Tibial nerve (tissue), 4 donors: Measurements from ENCODE around the gene ICOS. TPM values are rescaled to one million over a fixed set of nuclear protein-coding genes. Genes with fewer than 3 reads are reported as not detected.
"Not testable (repeated sequence)": the region's sequence is repeated elsewhere in the genome, so short reads cannot be mapped to it uniquely, and the experiment has no call there.

Experiments used
- DNase-seq, 2 donors: peaks; one replicate each; pipeline ENCODE4 v3.0.0-alpha.2; 2019; ENCODE audit warnings: low spot score in 2 of 2
- H3K27ac ChIP-seq, 4 donors: fragments of 200-600 bp; sonication (generic) in 3 of 4; one replicate each; pipeline ENCODE4 v1.5.1; 2017 to 2019; ENCODE audit warnings: mild to moderate bottlenecking in 1 of 4
- H3K27me3 ChIP-seq, 2 donors: fragments of 200-600 bp; sonication (generic) in 1 of 2; one replicate each; pipeline versions ENCODE4 v1.5.1 to v1.6.0; 2017 to 2019
- H3K36me3 ChIP-seq, 3 donors: fragments of 200-600 bp; sonication (generic); one replicate each; pipeline ENCODE4 v1.5.1; 2018 to 2019
- H3K4me1 ChIP-seq, 4 donors: fragments of 200-600 bp; sonication (generic) in 3 of 4; one replicate each; pipeline ENCODE4 v1.5.1; 2017 to 2019
- H3K4me3 ChIP-seq, 4 donors: fragments of 200-600 bp; sonication (generic) in 3 of 4; one replicate each; pipeline ENCODE4 v1.5.1; 2017 to 2019; ENCODE audit warnings: mild to moderate bottlenecking in 1 of 4, moderate library complexity in 1 of 4
- H3K9me3 ChIP-seq, 4 donors: fragments of 200-600 bp; sonication (generic) in 3 of 4; one replicate each; pipeline ENCODE4 v1.5.1; 2017 to 2019
- EP300 ChIP-seq, 2 donors: sonication (generic); formaldehyde crosslinking; IDR thresholded peaks; one replicate each; pipeline ENCODE4 v1.6.1; 2017; ENCODE audit warnings: antibody characterized with exemption in 2 of 2, mild to moderate bottlenecking in 1 of 2
- POLR2A ChIP-seq, 2 donors: fragments of 450-650 bp; IDR thresholded peaks; one replicate each; pipeline ENCODE4 v1.6.1; 2017; ENCODE audit warnings: antibody characterized with exemption in 2 of 2, mild to moderate bottlenecking in 2 of 2, moderate library complexity in 2 of 2
- WGBS, 2 donors: methylation state at CpG; one replicate each; pipeline ENCODE4 v1.1.5; 2018; 5-methylcytosine and 5-hydroxymethylcytosine counted together
- total RNA-seq, 4 donors: library from RNA; depleted of rRNA; stranded (reverse); fragments of >200 nt; gene quantifications; one replicate each; pipeline ENCODE4 v1.1.0, GENCODE V29; 2016
- TF ChIP-seq, protein P1 (sequence below), 5 experiments: fragments of 200-600 bp in 3 of 5; fragments of 450-650 bp in 2 of 5; sonication (generic) in 3 of 5; IDR thresholded peaks; one replicate each; pipeline ENCODE4 v1.5.1; 2016 to 2019; ENCODE audit warnings: antibody characterized with exemption in 5 of 5, mild to moderate bottlenecking in 3 of 5, moderate library complexity in 2 of 5

The ICOS gene
- total RNA-seq, 4 donors from 2014 or later = 0.30 TPM; not detected in 3

GRCh38 chr2:203949228-203949627 lies 12.7 kb downstream of the ICOS start:
- H3K27me3 ChIP-seq = no peaks in the 10 kb centered on the region
- no peaks in the 10 kb centered on the region for H3K4me1 ChIP-seq
- no peak for DNase-seq
- no peak overlapping the region for H3K27ac ChIP-seq
- no peaks in the 10 kb centered on the region for H3K9me3 ChIP-seq
- TF ChIP-seq, protein P1, sequence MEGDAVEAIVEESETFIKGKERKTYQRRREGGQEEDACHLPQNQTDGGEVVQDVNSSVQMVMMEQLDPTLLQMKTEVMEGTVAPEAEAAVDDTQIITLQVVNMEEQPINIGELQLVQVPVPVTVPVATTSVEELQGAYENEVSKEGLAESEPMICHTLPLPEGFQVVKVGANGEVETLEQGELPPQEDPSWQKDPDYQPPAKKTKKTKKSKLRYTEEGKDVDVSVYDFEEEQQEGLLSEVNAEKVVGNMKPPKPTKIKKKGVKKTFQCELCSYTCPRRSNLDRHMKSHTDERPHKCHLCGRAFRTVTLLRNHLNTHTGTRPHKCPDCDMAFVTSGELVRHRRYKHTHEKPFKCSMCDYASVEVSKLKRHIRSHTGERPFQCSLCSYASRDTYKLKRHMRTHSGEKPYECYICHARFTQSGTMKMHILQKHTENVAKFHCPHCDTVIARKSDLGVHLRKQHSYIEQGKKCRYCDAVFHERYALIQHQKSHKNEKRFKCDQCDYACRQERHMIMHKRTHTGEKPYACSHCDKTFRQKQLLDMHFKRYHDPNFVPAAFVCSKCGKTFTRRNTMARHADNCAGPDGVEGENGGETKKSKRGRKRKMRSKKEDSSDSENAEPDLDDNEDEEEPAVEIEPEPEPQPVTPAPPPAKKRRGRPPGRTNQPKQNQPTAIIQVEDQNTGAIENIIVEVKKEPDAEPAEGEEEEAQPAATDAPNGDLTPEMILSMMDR (IDR thresholded peaks at IDR 0.05) = no peak
- no peak for TF ChIP-seq EP300 (IDR thresholded peaks at IDR 0.05)
- TF ChIP-seq POLR2A (IDR thresholded peaks at IDR 0.05) = no peak
- no peaks in the 10 kb centered on the region for H3K36me3 ChIP-seq
- H3K4me3 ChIP-seq = no peak overlapping the region
- 67 to 84% methylated on average over 2 of the region's 2 CpGs for WGBS, 2 donors

DNA sequence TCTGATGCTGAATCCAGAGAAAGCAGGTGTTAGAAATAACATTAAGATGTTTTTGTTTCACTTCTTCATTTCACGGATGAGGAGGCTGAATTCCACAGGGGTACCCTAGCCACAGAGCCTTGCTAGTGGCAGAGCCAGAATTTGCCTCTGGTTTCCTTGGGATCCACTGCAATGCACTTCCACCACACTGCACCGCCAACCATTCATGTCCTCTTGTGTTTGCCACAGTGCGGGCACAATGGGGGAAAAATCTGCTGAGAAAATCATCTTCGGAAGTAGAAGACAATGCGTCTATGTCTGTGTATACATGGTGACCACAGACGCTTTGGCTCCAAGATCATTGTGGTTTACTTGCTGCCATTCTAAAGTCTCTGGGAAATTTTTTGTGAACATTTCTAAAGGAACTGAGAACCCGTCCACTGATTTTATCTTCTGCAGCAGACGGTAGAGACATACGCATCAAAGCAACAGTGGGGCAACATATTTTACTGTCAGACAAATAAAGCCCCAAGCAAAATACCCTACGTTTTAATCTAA lies 14.9 kb downstream of the ICOS start:
- Histone ChIP-seq H3K36me3 (no peaks in the 10 kb centered on the region), H3K9me3 (no peaks in the 10 kb centered on the region), H3K4me1 (no peaks in the 10 kb centered on the region), H3K27ac (no peak overlapping the region), H3K27me3 (no peaks in the 10 kb centered on the region), H3K4me3 (no peak overlapping the region)
- WGBS, 2 donors = 76 to 78% methylated on average over 10 of the region's 10 CpGs
- DNase-seq = no peak
- TF ChIP-seq POLR2A (IDR thresholded peaks at IDR 0.05) = no peak
- no peak for TF ChIP-seq EP300 (IDR thresholded peaks at IDR 0.05)
- TF ChIP-seq, protein P1 (IDR thresholded peaks at IDR 0.05) = no peak

DNA sequence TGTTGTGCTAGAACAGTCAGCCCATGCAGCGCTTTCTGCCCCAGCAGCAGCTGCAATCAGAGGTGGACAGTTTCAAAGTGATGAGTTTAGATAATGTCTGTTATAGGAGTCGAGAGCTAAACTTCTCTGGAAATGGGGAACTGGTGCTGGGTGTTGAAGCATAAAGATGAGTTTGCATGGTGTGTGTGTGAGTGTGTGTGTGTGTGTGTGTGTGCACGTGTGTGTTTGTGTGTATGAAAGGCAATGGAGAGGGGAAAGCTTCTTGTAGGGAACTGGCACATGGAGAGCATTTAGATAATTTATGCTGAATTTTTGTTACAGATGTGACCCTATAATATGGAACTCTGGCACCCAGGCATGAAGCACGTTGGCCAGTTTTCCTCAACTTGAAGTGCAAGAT lies 22.7 kb downstream of the ICOS start:
- Histone ChIP-seq H3K4me1 (no peaks in the 10 kb centered on the region), H3K27ac (no peak overlapping the region), H3K27me3 (no peaks in the 10 kb centered on the region), H3K36me3 (no peaks in the 10 kb centered on the region), H3K9me3 (no peaks in the 10 kb centered on the region), H3K4me3 (no peak overlapping the region)
- TF ChIP-seq, protein P1 (IDR thresholded peaks at IDR 0.05) = no peak
- TF ChIP-seq POLR2A (IDR thresholded peaks at IDR 0.05) (no peak), EP300 (IDR thresholded peaks at IDR 0.05) (no peak)
- 91 to 93% methylated on average over 4 of the region's 4 CpGs for WGBS, 2 donors
- no peak for DNase-seq

DNA sequence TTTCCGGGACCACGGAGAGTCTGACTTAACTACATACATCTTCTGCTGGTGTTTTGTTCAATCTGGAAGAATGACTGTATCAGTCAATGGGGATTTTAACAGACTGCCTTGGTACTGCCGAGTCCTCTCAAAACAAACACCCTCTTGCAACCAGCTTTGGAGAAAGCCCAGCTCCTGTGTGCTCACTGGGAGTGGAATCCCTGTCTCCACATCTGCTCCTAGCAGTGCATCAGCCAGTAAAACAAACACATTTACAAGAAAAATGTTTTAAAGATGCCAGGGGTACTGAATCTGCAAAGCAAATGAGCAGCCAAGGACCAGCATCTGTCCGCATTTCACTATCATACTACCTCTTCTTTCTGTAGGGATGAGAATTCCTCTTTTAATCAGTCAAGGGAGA lies 23.1 kb downstream of the ICOS start:
- Histone ChIP-seq H3K9me3 (no peaks in the 10 kb centered on the region), H3K4me3 (no peak overlapping the region), H3K4me1 (no peaks in the 10 kb centered on the region), H3K36me3 (no peaks in the 10 kb centered on the region), H3K27ac (no peak overlapping the region), H3K27me3 (no peaks in the 10 kb centered on the region)
- 78 to 84% methylated on average over 4 of the region's 4 CpGs for WGBS, 2 donors
- no peak for DNase-seq
- TF ChIP-seq POLR2A (IDR thresholded peaks at IDR 0.05) (no peak), EP300 (IDR thresholded peaks at IDR 0.05) (no peak)
- TF ChIP-seq, protein P1 (IDR thresholded peaks at IDR 0.05) = no peak

- Histone ChIP-seq H3K4me3 (no peak overlapping the region), H3K27ac (no peak overlapping the region), H3K27me3 (no peaks in the 10 kb centered on the region), H3K36me3 (no peaks in the 10 kb centered on the region), H3K4me1 (no peaks in the 10 kb centered on the region), H3K9me3 (no peaks in the 10 kb centered on the region)
- no peak for DNase-seq
- TF ChIP-seq EP300 (IDR thresholded peaks at IDR 0.05) (no peak), POLR2A (IDR thresholded peaks at IDR 0.05) (no peak)
- TF ChIP-seq, protein P1 (IDR thresholded peaks at IDR 0.05) = no peak
- WGBS, 2 donors = 72 to 92% methylated on average over 2 of the region's 2 CpGs
These were observed 24.2 kb downstream of the ICOS start for GRCh38 chr2:203960811-203961210.

DNA sequence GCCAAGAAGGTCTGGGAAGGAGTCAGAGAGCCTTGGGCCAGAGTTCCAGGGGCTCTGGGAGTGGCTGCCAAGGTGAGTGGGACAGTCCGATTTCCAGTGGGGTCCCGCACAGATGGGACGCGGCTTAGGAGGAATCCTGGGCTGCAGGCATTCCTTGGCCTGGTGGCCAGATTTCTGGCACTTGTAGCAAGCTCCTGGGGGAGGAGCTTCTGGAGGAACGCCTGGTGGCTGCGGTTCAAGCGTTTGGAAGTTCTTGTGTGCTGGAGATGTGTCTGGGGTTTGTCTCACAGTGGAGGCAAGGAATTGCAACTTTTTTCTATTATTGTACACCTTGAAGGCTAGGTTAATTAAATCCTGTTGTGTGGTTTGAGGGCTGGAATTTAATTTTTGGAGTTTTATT lies 28.6 kb downstream of the ICOS start:
- not testable (repeated sequence) for H3K4me3 ChIP-seq, H3K4me1 ChIP-seq, H3K36me3 ChIP-seq, H3K27me3 ChIP-seq, DNase-seq, H3K27ac ChIP-seq, H3K9me3 ChIP-seq
- 71 to 89% methylated on average over 7 of the region's 7 CpGs for WGBS, 2 donors
